GM12878 (cell line): ENCODE data around the gene IRGQ.

Experiments
- BHLHE40 ChIP-seq, 2 experiments: fragments of 450-650 bp in 1 of 2; IDR thresholded peaks; 2 replicates each; pipeline ENCODE4 v1.6.1; 2011 to 2017; ENCODE audit warnings: low read depth in 2 of 2, borderline replicate concordance in 1 of 2, improper control_type of control experiment in 1 of 2, low read length in 1 of 2, mild to moderate bottlenecking in 1 of 2
- POLR2A ChIP-seq: IDR thresholded peaks from 2 replicates; pipeline ENCODE4 v1.6.1; 2011; ENCODE audit warnings: low read depth, mild to moderate bottlenecking, low read length
- SREBF1 ChIP-seq: IDR thresholded peaks from 2 replicates; pipeline ENCODE4 v1.6.1; 2012; ENCODE audit warnings: mild to moderate bottlenecking, low read length
- TF ChIP-seq, protein P1 (sequence below), 3 experiments: IDR thresholded peaks in 2 of 3; conservative IDR thresholded peaks in 1 of 3; 2 replicates each; pipeline ENCODE4 v1.5.1; 2011; ENCODE audit warnings: low read depth in 3 of 3, low read length in 3 of 3, mild to moderate bottlenecking in 3 of 3, control low read depth in 2 of 3, moderate library complexity in 2 of 3, inconsistent platforms in 1 of 3, mixed read lengths in 1 of 3; ENCODE audit not compliant: control insufficient read depth in 2 of 3, insufficient read depth in 1 of 3; ENCODE audit errors: extremely low read depth in 1 of 3
- TF ChIP-seq, protein P2 (sequence below): fragments of 450-650 bp; IDR thresholded peaks from 2 replicates; pipeline ENCODE4 v1.6.1; 2016; ENCODE audit warnings: mild to moderate bottlenecking, moderate library complexity, borderline replicate concordance
- TF ChIP-seq, protein P3 (sequence below): fragments of 450-650 bp; formaldehyde crosslinking; IDR thresholded peaks from 2 replicates; pipeline ENCODE4 v1.4.0; 2022; ENCODE audit warnings: mild to moderate bottlenecking, moderate library complexity

DNA sequence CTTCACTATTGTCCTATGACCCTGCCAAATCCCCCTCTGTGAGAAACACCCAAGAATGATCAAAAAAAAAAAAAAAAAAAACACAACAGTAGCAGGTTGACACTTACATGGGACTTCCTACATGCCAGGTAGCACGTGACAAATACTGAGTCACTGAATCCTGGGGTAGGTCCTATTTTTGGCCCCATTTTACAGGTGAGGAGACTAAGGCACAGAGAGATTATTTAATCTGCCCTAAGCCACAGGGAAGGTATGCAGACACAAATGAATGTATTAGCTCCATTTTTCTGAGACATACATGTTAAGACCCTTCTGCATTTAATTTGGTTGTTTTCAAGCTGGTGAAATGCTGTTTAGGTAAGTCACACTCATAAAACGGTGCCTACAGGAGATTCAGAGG is 47.2 kb downstream of the IRGQ start:
- TF ChIP-seq, protein P1, sequence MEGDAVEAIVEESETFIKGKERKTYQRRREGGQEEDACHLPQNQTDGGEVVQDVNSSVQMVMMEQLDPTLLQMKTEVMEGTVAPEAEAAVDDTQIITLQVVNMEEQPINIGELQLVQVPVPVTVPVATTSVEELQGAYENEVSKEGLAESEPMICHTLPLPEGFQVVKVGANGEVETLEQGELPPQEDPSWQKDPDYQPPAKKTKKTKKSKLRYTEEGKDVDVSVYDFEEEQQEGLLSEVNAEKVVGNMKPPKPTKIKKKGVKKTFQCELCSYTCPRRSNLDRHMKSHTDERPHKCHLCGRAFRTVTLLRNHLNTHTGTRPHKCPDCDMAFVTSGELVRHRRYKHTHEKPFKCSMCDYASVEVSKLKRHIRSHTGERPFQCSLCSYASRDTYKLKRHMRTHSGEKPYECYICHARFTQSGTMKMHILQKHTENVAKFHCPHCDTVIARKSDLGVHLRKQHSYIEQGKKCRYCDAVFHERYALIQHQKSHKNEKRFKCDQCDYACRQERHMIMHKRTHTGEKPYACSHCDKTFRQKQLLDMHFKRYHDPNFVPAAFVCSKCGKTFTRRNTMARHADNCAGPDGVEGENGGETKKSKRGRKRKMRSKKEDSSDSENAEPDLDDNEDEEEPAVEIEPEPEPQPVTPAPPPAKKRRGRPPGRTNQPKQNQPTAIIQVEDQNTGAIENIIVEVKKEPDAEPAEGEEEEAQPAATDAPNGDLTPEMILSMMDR (IDR thresholded peaks at IDR 0.05 in 2 of 3, conservative IDR thresholded peaks at IDR 0.05 in 1 of 3; ENCODE audit: control insufficient read depth in 2 of 3, extremely low read depth in 1 of 3, insufficient read depth in 1 of 3, low read depth in 3 of 3, low read length in 3 of 3): no peak
- TF ChIP-seq SREBF1 (no peak), POLR2A (no peak), BHLHE40 (IDR thresholded peaks at IDR 0.05; ENCODE audit: borderline replicate concordance in 1 of 2, low read depth in 2 of 2, low read length in 1 of 2) (no peak)
- TF ChIP-seq, protein P2, sequence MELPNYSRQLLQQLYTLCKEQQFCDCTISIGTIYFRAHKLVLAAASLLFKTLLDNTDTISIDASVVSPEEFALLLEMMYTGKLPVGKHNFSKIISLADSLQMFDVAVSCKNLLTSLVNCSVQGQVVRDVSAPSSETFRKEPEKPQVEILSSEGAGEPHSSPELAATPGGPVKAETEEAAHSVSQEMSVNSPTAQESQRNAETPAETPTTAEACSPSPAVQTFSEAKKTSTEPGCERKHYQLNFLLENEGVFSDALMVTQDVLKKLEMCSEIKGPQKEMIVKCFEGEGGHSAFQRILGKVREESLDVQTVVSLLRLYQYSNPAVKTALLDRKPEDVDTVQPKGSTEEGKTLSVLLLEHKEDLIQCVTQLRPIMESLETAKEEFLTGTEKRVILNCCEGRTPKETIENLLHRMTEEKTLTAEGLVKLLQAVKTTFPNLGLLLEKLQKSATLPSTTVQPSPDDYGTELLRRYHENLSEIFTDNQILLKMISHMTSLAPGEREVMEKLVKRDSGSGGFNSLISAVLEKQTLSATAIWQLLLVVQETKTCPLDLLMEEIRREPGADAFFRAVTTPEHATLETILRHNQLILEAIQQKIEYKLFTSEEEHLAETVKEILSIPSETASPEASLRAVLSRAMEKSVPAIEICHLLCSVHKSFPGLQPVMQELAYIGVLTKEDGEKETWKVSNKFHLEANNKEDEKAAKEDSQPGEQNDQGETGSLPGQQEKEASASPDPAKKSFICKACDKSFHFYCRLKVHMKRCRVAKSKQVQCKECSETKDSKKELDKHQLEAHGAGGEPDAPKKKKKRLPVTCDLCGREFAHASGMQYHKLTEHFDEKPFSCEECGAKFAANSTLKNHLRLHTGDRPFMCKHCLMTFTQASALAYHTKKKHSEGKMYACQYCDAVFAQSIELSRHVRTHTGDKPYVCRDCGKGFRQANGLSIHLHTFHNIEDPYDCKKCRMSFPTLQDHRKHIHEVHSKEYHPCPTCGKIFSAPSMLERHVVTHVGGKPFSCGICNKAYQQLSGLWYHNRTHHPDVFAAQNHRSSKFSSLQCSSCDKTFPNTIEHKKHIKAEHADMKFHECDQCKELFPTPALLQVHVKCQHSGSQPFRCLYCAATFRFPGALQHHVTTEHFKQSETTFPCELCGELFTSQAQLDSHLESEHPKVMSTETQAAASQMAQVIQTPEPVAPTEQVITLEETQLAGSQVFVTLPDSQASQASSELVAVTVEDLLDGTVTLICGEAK: no peak
- TF ChIP-seq, protein P3, sequence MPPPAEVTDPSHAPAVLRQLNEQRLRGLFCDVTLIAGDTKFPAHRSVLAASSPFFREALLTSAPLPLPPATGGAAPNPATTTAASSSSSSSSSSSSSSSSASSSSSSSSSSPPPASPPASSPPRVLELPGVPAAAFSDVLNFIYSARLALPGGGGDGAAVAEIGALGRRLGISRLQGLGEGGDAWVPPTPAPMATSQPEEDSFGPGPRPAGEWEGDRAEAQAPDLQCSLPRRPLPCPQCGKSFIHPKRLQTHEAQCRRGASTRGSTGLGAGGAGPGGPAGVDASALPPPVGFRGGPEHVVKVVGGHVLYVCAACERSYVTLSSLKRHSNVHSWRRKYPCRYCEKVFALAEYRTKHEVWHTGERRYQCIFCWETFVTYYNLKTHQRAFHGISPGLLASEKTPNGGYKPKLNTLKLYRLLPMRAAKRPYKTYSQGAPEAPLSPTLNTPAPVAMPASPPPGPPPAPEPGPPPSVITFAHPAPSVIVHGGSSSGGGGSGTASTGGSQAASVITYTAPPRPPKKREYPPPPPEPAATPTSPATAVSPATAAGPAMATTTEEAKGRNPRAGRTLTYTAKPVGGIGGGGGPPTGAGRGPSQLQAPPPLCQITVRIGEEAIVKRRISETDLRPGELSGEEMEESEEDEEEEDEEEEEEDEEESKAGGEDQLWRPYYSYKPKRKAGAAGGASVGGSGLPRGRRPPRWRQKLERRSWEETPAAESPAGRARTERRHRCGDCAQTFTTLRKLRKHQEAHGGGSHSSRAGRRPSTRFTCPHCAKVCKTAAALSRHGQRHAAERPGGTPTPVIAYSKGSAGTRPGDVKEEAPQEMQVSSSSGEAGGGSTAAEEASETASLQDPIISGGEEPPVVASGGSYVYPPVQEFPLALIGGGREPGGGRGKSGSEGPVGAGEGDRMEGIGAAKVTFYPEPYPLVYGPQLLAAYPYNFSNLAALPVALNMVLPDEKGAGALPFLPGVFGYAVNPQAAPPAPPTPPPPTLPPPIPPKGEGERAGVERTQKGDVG (CRISPR knock-in tag): no peak
